ENCODE data around the gene SAC3D1. TPM values are rescaled to one million over a fixed set of nuclear protein-coding genes. Genes with fewer than 3 reads are reported as not detected.

SAC3D1 gene
- polyA plus RNA-seq, 3 donors: 4.4 to 14.1 (median 6.7) TPM

DNA sequence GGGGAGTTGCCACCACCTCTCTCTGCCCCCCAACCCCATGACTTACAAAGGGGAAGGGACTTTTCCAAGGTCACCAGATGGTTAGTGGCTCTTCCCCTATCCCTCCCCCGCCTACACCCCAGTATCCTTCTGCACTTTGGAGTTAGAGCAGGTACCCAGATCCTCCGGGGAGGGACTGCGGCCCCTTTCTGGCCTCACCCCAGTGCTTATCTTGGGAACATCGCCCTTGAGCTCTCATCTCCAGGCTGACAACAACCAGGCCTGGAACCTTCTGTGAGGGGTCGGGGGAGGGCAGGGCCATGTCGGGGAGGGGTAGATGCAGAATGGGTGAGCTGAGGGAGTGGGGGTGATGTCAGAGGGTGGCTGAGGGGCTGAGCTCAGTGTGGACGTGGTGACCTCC is 24.8 kb downstream of the SAC3D1 start:
- no peak overlapping the region for H3K4me3 ChIP-seq (replicated peaks in 1 of 3; ENCODE audit: low read depth in 2 of 3, low read length in 3 of 3)
- intact Hi-C loops (cut with micrococcal nuclease): no loop called here
- no peak overlapping the region for H3K27ac ChIP-seq (ENCODE audit: low read depth in 1 of 2, low read length in 2 of 2)
- no peak overlapping the region for H2AFZ ChIP-seq (ENCODE audit: insufficient read depth, low read depth, low read length, poor library complexity, severe bottlenecking)
- H3K9ac ChIP-seq (ENCODE audit: insufficient read depth, low read length, poor library complexity, severe bottlenecking): no peak overlapping the region
- Mint-ChIP-seq H3K4me3 (no peak overlapping the region), H3K4me1 (peaks cover 23% of the 10 kb centered on the region), H3K27me3 (ENCODE audit: low read depth in 3 of 3) (peaks cover 4 to 8% (median 8%) of the 10 kb centered on the region in 3 donors), H3K27ac (no peak overlapping the region), H3K9me3 (peaks cover 0 to 4% (median 0%) of the 10 kb centered on the region in 7 donors), H3K36me3 (no peaks in the 10 kb centered on the region)
- no peak overlapping the region for H3K4me2 ChIP-seq (replicated peaks; ENCODE audit: extremely low read depth, low read length, poor library complexity, severe bottlenecking)
- no peaks in the 10 kb centered on the region for H3K79me2 ChIP-seq (ENCODE audit: insufficient read depth, low read length)
- H4K20me1 ChIP-seq (ENCODE audit: insufficient read depth, low read length): no peaks in the 10 kb centered on the region
- H3K9me3 ChIP-seq (replicated peaks in 1 of 2; ENCODE audit: control insufficient read depth in 1 of 2, insufficient read depth in 1 of 2, low read length in 2 of 2): no peaks in the 10 kb centered on the region
- TF ChIP-seq CTCF (IDR thresholded peaks at IDR 0.05): no peak
- H3K36me3 ChIP-seq (replicated peaks in 1 of 2; ENCODE audit: control insufficient read depth in 1 of 2, insufficient read depth in 2 of 2, low read length in 2 of 2): no peaks in the 10 kb centered on the region
- no peaks in the 10 kb centered on the region for H3K27me3 ChIP-seq (ENCODE audit: control insufficient read depth in 2 of 2, insufficient read depth in 2 of 2, low read length in 2 of 2)
- DNase-seq: no peak
- H3K4me1 ChIP-seq (ENCODE audit: control insufficient read depth in 1 of 2, insufficient read depth in 2 of 2, low read length in 2 of 2): peaks cover 5 to 8% of the 10 kb centered on the region in 2 donors
- 87% methylated on average over 3 of the region's 7 CpGs for WGBS (ENCODE audit: insufficient coverage)

GRCh38 chr11:65066315-65066714 is 25.3 kb downstream of the SAC3D1 start:
- H3K27ac Mint-ChIP-seq: no peak overlapping the region
- Histone ChIP-seq H3K27ac (ENCODE audit: low read depth in 1 of 2, low read length in 2 of 2) (no peak overlapping the region), H4K20me1 (ENCODE audit: insufficient read depth, low read length) (no peaks in the 10 kb centered on the region), H3K4me3 (replicated peaks in 1 of 3; ENCODE audit: low read depth in 2 of 3, low read length in 3 of 3) (no peak overlapping the region), H2AFZ (ENCODE audit: insufficient read depth, low read depth, low read length, poor library complexity, severe bottlenecking) (no peak overlapping the region), H3K4me1 (ENCODE audit: control insufficient read depth in 1 of 2, insufficient read depth in 2 of 2, low read length in 2 of 2) (peaks cover 5 to 8% of the 10 kb centered on the region in 2 donors), H3K9ac (ENCODE audit: insufficient read depth, low read length, poor library complexity, severe bottlenecking) (no peak overlapping the region), H3K79me2 (ENCODE audit: insufficient read depth, low read length) (no peaks in the 10 kb centered on the region), H3K4me2 (replicated peaks; ENCODE audit: extremely low read depth, low read length, poor library complexity, severe bottlenecking) (no peak overlapping the region), H3K27me3 (ENCODE audit: control insufficient read depth in 2 of 2, insufficient read depth in 2 of 2, low read length in 2 of 2) (no peaks in the 10 kb centered on the region), H3K9me3 (replicated peaks in 1 of 2; ENCODE audit: control insufficient read depth in 1 of 2, insufficient read depth in 1 of 2, low read length in 2 of 2) (no peaks in the 10 kb centered on the region), H3K36me3 (replicated peaks in 1 of 2; ENCODE audit: control insufficient read depth in 1 of 2, insufficient read depth in 2 of 2, low read length in 2 of 2) (no peaks in the 10 kb centered on the region)
- H3K4me3 Mint-ChIP-seq: no peak overlapping the region
- no peaks in the 10 kb centered on the region for H3K36me3 Mint-ChIP-seq
- no peak for TF ChIP-seq CTCF (IDR thresholded peaks at IDR 0.05)
- peaks cover 0 to under 1% (median 0%) of the 10 kb centered on the region in 7 donors for H3K9me3 Mint-ChIP-seq
- WGBS (ENCODE audit: insufficient coverage): 97% methylated on average over 9 of the region's 11 CpGs
- intact Hi-C loops (cut with micrococcal nuclease): no loop called here
- no peak for DNase-seq
- H3K27me3 Mint-ChIP-seq (ENCODE audit: low read depth in 3 of 3): peaks cover 3 to 7% (median 4%) of the 10 kb centered on the region in 3 donors
- H3K4me1 Mint-ChIP-seq: peaks cover 19% of the 10 kb centered on the region
